ENCODE measurements around the gene NCLN.
"Not testable (repeated sequence)": the region's sequence is repeated elsewhere in the genome, so short reads cannot be mapped to it uniquely, and the experiment has no call there.

The NCLN gene

GRCh38 chr19:3201072-3201700 is 15.5 kb downstream of the NCLN start:
- no peak for DNase-seq

- DNase-seq = no peak
Observed at GRCh38 chr19:3201911-3202310, 16.2 kb downstream of the NCLN start.

GRCh38 chr19:3202346-3202745 is 16.6 kb downstream of the NCLN start:
- DNase-seq = no peak

- not testable (repeated sequence) for DNase-seq
Observed at GRCh38 chr19:3202895-3203294, 17.2 kb downstream of the NCLN start.

- no peak for DNase-seq
Observed at GRCh38 chr19:3203805-3204645, 18.3 kb downstream of the NCLN start.

- DNase-seq = no peak
Observed at GRCh38 chr19:3204646-3205275, 19.0 kb downstream of the NCLN start.

- no peak for DNase-seq
Observed at GRCh38 chr19:3206216-3206953, 20.7 kb downstream of the NCLN start.

GRCh38 chr19:3207461-3208242 is 21.9 kb downstream of the NCLN start:
- no peak for DNase-seq

GRCh38 chr19:3208317-3209207 is 22.8 kb downstream of the NCLN start:
- no peak for DNase-seq

GRCh38 chr19:3210347-3211017 is 24.8 kb downstream of the NCLN start:
- peak; percentile 80 for DNase-seq

GRCh38 chr19:3211191-3211590 is 25.5 kb downstream of the NCLN start:
- no peak for DNase-seq

GRCh38 chr19:3213159-3213558 is 27.4 kb downstream of the NCLN start:
- DNase-seq = no peak

- no peak for DNase-seq
Observed at GRCh38 chr19:3216874-3217273, 31.1 kb downstream of the NCLN start.

- DNase-seq = no peak
Observed at GRCh38 chr19:3220576-3220975, 34.8 kb downstream of the NCLN start.

- DNase-seq = not testable (repeated sequence)
Observed at GRCh38 chr19:3221576-3221975, 35.8 kb downstream of the NCLN start.

GRCh38 chr19:3222709-3223108 is 37.0 kb downstream of the NCLN start:
- no peak for DNase-seq

GRCh38 chr19:3224346-3225168 is 38.8 kb downstream of the NCLN start, which contains the start of gene CELF5:
Gene CELF5 (plus strand): TSS chr19:3224661. CDS start chr19:3224740, 79 bp downstream.
- peak; percentile 75 for DNase-seq

GRCh38 chr19:3225169-3225485 is 39.4 kb downstream of the NCLN start:
- DNase-seq = no peak

GRCh38 chr19:3225677-3226093 is 40.0 kb downstream of the NCLN start:
- no peak for DNase-seq
